MCF 10A (cell line): Measurements from ENCODE around the gene RAB4A. TPM values are rescaled to one million over a fixed set of nuclear protein-coding genes. Genes with fewer than 3 reads are reported as not detected.

Experiments used
- BruUV-seq: library from RNA; stranded (reverse); fragments of 400-500 nt; replicated peaks from 2 replicates; lab custom pipeline; 2021; lab: Mats Ljungman, UMichigan
- CTCF ChIA-PET: fragments of 300-600 bp; sonication (Branson Sonifier 250); formaldehyde crosslinking; extraction: SDS; loops from one replicate; lab custom pipeline; 2021; ENCODE audit warnings: antibody characterized with exemption, inconsistent platforms; lab: Yijun Ruan, JAX
- POLR2A ChIA-PET: fragments of 300-600, 350-650 bp; sonication (Branson Sonifier 250); formaldehyde crosslinking; extraction: SDS; loops from one replicate; lab custom pipeline; 2020; ENCODE audit warnings: antibody characterized with exemption, inconsistent platforms; lab: Yijun Ruan, JAX
- DNase-seq: peaks from one replicate; pipeline ENCODE4 v3.0.0-alpha.2; 2018; ENCODE audit not compliant: unreplicated experiment
- H3K27ac Mint-ChIP-seq: one replicate; pipeline ENCODE4 v1.8.0; 2022; ENCODE audit warnings: mild to moderate bottlenecking, low read depth, mixed read lengths; ENCODE audit not compliant: unreplicated experiment
- H3K27me3 Mint-ChIP-seq: one replicate; pipeline ENCODE4 v1.8.0; 2022; ENCODE audit warnings: mixed read lengths; ENCODE audit not compliant: insufficient read depth, unreplicated experiment
- H3K36me3 Mint-ChIP-seq: one replicate; pipeline ENCODE4 v1.8.0; 2022; ENCODE audit warnings: mild to moderate bottlenecking, moderate library complexity, mixed read lengths; ENCODE audit not compliant: insufficient read depth, unreplicated experiment
- H3K4me1 Mint-ChIP-seq: one replicate; pipeline ENCODE4 v1.8.0; 2022; ENCODE audit warnings: mixed read lengths; ENCODE audit not compliant: insufficient read depth, unreplicated experiment
- H3K4me3 Mint-ChIP-seq: one replicate; pipeline ENCODE4 v1.8.0; 2022; ENCODE audit warnings: mild to moderate bottlenecking, moderate library complexity, mixed read lengths; ENCODE audit not compliant: unreplicated experiment
- H3K9me3 Mint-ChIP-seq: one replicate; pipeline ENCODE4 v1.8.0; 2022; ENCODE audit warnings: mixed read lengths; ENCODE audit not compliant: unreplicated experiment
- CTCF ChIP-seq: fragments of 200-600 bp; IDR thresholded peaks from one replicate; pipeline ENCODE4 v1.8.0; 2022; ENCODE audit warnings: antibody characterized with exemption, mild to moderate bottlenecking; ENCODE audit not compliant: unreplicated experiment
- intact Hi-C: fragments of 100-400 bp; cut with micrococcal nuclease; formaldehyde crosslinking; loops from 2 replicates; pipeline ENCODE4 v1.14.1; 2022
- total RNA-seq: library from RNA; stranded (reverse); gene quantifications from 2 replicates; pipeline ENCODE4 v1.2.3, GENCODE V29; 2022

Gene RAB4A
- total RNA-seq, 1 experiment from 2014 or later = 87.4 TPM

GRCh38 chr1:229228522-229228921 is 42.4 kb upstream of the RAB4A start:
- no peaks in the 10 kb centered on the region for H3K36me3 Mint-ChIP-seq
- intact Hi-C loops = loop anchor here (5.0 to 10.0 kb wide), 3 partner anchors 166 to 394 kb away; no protein-coding TSS in a partner anchor
- no TSS peak for BruUV-seq
- H3K27ac Mint-ChIP-seq = peak overlapping the region; percentile 86
- no peaks in the 10 kb centered on the region for H3K27me3 Mint-ChIP-seq
- peaks cover 71% of the 10 kb centered on the region for H3K4me1 Mint-ChIP-seq
- CTCF ChIA-PET = interaction anchor here (0.6 to 8.8 kb wide), 48 partner anchors 10 to 567 kb away, joined by 3 to 203 read pairs (median 8); partner anchors contain the start of gene RHOU
- POLR2A ChIA-PET = interaction anchor here (0.5 to 10.2 kb wide), 42 partner anchors 9 to 1144 kb away, joined by 3 to 126 read pairs (median 5); partner anchors contain the start of genes CCSAP, NUP133, RAB4A and RHOU
- no peaks in the 10 kb centered on the region for H3K9me3 Mint-ChIP-seq
- no peak overlapping the region for H3K4me3 Mint-ChIP-seq
- TF ChIP-seq CTCF = no peak
- no peak for DNase-seq

- no peaks in the 10 kb centered on the region for H3K27me3 Mint-ChIP-seq
- CTCF ChIA-PET = interaction anchor here (0.6 to 8.8 kb wide), 38 partner anchors 9 to 568 kb away, joined by 3 to 203 read pairs (median 7); partner anchors contain the start of gene RHOU
- peak overlapping the region; percentile 86 for H3K27ac Mint-ChIP-seq
- H3K4me1 Mint-ChIP-seq = peaks cover 72% of the 10 kb centered on the region
- POLR2A ChIA-PET = interaction anchor here (0.5 to 10.2 kb wide), 53 partner anchors 9 to 1145 kb away, joined by 3 to 126 read pairs (median 4); partner anchors contain the start of genes CCSAP, NUP133, RAB4A and RHOU
- intact Hi-C loops = loop anchor here (5.0 to 10.0 kb wide), 3 partner anchors 167 to 394 kb away; no protein-coding TSS in a partner anchor
- peak; percentile 90 for DNase-seq
- TF ChIP-seq CTCF = no peak
- no peaks in the 10 kb centered on the region for H3K9me3 Mint-ChIP-seq
- BruUV-seq = TSS peak; percentile 37
- no peaks in the 10 kb centered on the region for H3K36me3 Mint-ChIP-seq
- H3K4me3 Mint-ChIP-seq = peak overlapping the region; percentile 62
Measured at GRCh38 chr1:229229137-229229720, 41.7 kb upstream of the RAB4A start.

- TF ChIP-seq CTCF = no peak
- POLR2A ChIA-PET = interaction anchor here (0.6 to 10.2 kb wide), 53 partner anchors 9 to 1146 kb away, joined by 3 to 126 read pairs (median 5); partner anchors contain the start of genes CCSAP, NUP133, RAB4A and RHOU
- no peaks in the 10 kb centered on the region for H3K36me3 Mint-ChIP-seq
- peak overlapping the region; percentile 62 for H3K4me3 Mint-ChIP-seq
- CTCF ChIA-PET = interaction anchor here (0.5 to 8.8 kb wide), 31 partner anchors 9 to 568 kb away, joined by 3 to 203 read pairs (median 7); partner anchors contain the start of gene RHOU
- peaks cover 67% of the 10 kb centered on the region for H3K4me1 Mint-ChIP-seq
- H3K9me3 Mint-ChIP-seq = no peaks in the 10 kb centered on the region
- H3K27me3 Mint-ChIP-seq = no peaks in the 10 kb centered on the region
- H3K27ac Mint-ChIP-seq = peak overlapping the region; percentile 86
- intact Hi-C loops = loop anchor here (5.0 to 10.0 kb wide), 3 partner anchors 167 to 395 kb away; no protein-coding TSS in a partner anchor
- DNase-seq = peak; percentile 97
- BruUV-seq = no TSS peak
Measured at GRCh38 chr1:229229721-229230139, 41.2 kb upstream of the RAB4A start.
